ENCODE measurements around the gene DGCR2.
"Not testable (repeated sequence)": the region's sequence is repeated elsewhere in the genome, so short reads cannot be mapped to it uniquely, and the experiment has no call there.

Gene DGCR2

DNA sequence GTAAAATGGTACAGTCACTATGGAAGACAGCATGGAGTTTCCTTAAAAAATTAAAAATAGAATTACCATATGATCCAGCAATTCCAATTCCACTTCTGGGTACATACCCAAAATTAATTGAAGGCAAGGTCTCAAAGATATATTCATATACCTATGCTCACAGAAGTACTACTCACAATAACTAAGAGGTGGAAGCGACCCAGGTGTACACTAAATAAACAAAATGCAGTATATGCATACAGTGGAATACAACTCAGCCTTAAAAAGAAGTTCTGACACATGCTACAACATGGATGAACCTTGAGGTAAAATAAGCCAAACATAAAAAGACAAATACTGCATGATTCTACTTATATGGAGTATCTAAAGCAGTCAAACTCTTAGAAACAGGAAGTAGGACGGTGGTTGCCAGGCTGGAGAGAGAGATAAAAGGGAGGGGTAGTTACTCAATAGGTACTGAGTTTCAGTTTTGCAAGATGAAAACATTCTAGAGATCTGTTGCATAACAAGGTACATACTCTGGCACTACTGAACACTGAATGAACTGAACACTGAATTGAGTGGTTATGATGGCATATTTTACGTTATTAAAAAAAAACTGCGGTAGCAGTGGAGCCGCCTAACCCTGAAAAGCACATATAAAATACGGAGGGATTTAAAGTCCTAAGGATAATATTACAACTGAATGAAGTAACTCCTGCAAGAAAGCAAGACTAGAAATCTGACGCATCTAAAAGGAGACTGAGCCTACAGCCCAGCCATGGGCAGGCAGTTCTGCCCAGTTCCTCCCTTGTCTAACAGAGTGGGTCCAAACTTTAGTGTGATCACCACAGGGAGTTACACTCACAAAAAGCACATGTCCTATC lies 12.8 kb downstream of the DGCR2 start:
- DNase-seq: no peak
- peak; percentile 79 for ATAC-seq

DNA sequence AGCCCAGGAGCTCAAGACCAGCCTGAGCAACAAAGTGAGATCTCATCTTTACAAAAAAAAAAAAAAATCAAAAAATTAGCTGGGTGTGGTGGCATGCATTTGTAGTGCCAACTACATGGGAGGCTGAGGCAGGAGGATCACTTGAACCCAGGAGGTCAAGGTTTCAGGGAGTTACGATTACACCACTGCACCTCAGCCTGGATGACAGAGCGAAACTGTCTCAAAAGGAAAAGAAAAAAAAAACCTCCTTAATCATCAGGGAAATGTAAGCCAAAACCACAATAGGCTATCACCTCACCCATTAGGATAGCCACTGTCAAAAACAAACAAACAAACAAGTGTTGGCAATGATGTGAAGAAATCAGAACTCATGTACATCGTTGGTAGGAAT lies 13.4 kb downstream of the DGCR2 start:
- ATAC-seq (no peak), DNase-seq (no peak)

DNA sequence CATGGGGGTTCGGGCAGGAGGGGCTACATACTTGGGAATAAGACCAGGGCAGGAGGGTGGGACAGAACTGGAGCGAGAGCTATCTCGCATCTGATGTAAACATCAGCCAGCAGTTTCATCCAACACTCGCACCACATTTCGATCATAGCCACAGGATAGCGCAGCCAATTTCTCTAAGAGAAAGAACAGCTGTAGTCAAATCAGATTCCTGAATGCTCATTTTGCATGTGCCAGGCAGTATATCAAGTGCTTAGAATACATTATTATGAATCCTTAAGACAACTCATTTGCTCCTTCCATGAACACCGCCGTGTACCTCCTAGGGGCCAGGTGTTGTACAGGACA lies 14.5 kb downstream of the DGCR2 start:
- ATAC-seq (no peak), DNase-seq (no peak)

DNA sequence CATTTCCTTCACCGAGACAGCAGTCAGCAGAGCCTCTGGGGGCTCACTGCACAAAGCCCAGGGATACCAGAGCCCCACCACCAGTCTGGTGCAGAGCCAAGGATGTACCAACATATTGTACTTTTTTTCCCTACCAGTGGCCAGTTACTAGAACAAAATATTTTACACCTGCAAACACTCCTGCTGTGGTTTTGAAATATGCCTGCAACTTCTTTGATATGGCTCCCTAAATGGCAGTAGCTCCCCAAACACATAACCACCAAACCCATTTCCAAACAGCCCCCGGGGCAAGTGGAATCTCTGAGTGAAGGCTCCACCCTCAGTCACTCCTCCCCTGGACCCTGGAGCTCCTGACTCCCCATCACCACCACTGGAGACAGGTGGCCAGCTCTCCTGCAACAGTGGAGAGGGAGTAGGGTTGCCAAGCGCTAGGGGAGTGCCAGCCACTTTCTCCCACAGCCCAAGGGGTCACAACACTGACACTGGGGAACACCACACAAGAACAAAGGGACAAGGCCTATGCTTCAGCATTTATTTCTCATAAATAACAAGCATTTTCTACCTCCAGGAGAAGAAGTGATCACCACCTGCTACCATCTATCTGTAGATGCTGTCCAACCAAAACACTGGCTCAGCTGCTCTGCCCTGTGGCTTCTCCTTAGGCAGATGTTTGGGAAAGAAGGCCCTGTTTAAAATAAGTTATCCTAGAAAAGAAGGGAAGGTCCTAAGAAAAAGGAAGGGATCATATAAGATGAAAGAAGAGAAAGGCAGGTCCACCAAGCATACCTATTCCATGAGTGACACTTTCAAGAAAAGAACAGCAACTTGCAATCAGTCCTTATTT lies 15.1 kb downstream of the DGCR2 start:
- ATAC-seq (peak; percentile 34), DNase-seq (no peak)

DNA sequence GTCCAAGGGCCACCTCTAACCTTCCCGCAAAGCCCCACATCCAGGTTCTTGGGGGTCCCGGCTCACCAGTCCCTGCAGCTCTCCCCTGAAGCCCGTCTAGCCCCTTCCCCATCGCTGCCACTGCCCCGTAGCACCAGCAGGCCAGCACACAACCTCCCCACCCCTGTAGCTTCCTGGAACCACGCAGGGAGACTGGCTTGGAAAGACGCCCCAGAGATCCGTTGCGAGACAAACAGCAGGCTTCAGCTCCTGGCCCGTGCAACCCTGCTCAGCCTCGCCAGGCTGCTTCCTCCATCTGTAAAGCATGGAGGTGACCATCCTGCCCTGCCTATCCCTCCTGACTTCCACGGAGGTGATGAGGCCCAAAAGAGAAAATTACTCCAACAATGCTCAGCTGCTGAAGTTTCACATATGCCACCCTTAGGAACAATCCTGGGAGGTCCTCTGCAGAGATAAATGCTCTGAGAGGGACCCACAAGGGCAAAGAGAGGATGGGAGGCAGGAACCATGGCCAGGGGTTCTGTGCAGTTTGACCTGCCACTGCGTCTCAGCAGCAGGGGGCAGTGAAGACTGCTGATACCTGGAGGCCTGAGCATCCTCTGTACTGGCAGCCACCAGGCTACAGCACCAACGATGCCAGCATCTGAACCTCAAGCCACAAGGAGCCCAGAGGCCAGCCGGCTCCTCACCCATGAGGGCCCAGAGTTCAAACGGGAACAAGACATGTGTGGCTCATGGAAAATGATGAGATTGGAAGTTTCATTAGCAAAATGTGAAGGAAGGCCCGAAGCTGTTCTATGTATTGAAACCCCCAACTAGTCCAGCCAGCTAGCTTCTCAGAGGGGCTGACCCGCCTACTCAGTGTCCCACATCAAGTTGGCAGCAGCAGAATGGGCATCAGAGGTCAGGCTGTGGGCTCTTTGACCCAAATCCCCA lies 16.1 kb downstream of the DGCR2 start:
- peak; percentile 54 for ATAC-seq

DNA sequence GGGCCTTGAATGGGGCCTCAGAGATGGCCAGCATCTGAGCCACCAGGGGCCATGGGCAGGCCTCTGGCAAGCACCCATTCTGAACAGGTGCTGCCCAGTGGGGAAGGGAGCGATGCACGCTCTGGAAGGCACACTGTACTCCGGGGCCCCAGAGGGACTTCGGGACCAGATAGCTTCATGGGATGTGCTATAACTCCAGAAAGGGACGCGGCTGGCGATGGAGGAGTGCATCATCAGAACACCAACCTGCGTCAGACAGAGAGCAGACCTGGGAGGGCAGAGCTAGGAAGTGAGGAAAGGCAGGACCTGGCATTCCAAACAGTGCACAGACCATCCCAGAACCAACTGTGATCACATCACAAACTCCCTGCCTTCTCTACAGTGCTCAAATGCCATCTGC lies 16.8 kb downstream of the DGCR2 start:
- ATAC-seq: no peak
- DNase-seq: no peak

More for the DNA sequence above, 16.1 kb downstream of the DGCR2 start:
- DNase-seq: peak; percentile 30

DNA sequence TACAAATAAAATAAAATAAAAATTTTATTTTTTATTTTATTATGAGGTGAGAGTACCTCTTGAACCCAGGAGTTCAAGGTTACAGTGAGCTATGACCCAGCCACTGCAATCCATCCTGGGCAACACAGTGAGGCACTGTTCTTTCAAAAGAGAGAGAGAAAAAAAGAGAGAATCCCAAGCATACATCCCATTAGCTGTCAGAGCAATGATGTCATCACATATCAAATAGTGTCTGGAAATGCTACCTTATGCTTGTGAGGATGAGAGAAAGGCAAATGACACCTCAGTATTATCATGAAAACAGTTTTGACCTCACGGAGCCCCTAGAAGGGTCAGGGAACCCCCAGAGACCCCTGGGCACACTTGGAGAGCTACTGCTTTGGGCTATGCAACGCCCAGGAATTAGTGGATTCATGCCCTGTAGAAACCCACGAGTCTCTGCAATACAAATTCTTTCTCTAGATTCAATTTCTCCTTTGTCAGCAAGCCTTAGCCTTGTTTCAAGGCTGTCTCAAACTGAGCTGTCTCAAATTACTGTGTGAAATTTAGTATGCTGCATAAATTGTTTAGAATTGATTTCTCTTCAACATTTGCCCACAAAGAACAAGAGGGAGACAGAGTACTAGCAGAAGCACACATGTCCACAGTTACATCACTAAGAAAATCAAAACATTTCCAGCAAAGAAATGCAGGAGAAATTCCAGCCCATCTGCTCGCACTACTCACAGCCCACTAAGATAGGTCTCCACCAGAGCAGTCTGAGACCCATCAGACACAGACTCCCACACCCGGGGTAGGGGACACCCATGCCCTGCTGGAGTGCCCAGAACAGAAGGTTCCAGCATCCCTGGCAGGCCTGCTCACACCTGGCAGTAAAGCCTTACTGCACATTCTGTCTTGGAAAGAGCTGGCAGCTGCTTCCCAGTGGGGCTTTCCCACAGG lies 18.1 kb downstream of the DGCR2 start:
- ATAC-seq (no peak), DNase-seq (no peak)

DNA sequence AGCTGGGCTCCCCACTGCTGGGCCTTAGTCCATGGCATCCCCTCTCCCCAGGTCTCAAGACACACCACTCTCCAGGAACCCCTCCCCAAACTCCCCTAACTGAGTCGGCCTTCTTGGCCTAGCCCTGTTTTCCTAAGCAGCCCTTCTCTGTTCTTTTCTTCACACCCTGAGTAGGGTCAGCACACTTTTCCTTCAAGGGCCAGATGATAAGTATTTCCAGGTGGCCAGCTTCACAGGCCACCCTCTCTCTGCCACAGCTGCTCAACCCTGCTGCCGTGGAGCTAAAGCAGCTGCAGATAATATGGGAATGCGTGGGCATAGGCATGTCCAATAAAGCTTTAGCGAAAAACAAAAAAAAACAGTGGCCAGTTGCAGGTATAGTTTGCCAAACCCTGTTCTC lies 24.1 kb downstream of the DGCR2 start:
- ATAC-seq (no peak), DNase-seq (no peak)

DNA sequence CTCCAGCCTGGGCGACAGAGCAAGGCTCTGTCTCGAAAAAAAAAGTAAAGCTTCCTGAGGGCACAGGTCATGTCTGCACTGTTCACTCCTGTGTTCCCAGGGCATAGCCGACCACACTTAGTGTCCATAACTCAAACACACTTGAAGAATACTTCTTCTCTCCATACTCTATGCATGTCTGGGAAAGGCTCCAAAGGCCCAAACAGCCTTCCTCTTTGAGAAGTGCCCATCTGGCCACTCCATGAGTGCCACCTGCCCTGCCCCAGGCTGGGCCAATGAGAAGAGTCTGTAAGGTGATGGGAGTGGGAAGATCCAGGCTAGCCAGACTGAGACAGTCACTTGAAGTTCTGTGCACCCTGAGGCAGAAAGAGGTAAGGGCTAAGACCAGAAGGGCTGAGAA lies 24.7 kb downstream of the DGCR2 start:
- DNase-seq (no peak), ATAC-seq (no peak)

DNA sequence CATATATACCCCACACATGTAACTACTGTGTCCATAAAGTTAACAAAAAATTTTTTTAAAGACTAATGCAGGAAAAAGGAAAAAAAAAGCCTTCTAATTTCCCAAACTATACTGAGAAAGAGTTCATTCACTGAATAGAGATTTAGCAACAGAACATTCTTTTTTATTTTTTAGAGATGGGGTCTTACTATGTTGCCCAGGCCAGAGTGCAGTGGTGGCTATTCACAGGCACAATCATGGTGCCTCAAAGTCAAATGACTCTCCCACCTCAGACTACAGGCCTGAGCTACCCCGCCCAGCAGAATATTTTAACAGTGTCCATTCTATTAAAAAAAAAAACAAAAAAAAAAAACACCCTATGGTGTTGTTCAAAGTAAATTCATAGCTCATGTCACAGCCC lies 25.7 kb downstream of the DGCR2 start:
- DNase-seq: no peak
- ATAC-seq: no peak

DNA sequence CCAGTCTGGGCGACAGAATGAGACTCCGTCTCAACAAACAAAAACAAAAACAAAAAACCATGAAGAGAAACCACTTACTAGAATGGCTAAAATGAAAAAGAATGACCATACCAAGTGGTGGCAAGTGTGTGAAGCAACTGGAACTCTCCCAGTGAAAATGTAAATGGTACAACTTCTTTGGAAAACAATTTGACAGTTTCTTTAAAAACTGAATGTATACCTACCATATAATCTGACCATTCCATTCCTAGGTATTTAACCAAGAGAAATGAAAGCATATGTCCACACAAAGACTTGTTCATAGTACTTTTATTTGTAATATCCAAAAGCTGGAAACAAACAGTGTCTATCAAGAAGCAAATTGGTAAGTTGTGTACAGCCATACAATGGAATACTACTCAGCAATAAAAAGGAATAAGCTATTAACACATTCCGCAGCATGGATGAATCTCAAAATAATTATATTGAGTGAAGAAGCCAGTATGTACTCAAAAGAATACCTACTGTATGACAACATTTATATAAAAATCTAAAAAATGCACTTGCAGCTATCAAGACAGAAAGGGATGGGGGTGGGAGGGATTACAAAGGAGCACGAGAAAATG lies 27.7 kb downstream of the DGCR2 start:
- DNase-seq (no peak), ATAC-seq (no peak)

DNA sequence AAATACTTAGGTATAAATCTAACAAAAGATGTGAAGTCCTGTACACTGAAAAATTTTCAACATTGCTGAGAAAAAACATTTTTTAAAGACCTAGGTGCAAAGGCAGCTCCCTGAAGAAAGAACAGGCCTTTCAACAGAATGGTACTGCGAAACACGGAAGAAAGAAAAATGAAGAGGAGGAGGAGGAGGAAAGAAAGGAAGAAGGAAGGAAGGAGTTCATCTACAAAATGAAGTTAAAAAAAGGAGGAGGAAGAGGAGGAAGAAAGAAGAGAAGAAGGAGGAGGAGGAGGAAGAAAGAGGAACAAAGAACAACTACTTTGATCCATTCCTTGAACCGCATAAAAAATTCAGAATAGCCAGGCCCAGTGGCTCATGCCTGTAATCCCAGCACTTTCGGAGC lies 29.5 kb downstream of the DGCR2 start:
- DNase-seq (no peak), ATAC-seq (no peak)

DNA sequence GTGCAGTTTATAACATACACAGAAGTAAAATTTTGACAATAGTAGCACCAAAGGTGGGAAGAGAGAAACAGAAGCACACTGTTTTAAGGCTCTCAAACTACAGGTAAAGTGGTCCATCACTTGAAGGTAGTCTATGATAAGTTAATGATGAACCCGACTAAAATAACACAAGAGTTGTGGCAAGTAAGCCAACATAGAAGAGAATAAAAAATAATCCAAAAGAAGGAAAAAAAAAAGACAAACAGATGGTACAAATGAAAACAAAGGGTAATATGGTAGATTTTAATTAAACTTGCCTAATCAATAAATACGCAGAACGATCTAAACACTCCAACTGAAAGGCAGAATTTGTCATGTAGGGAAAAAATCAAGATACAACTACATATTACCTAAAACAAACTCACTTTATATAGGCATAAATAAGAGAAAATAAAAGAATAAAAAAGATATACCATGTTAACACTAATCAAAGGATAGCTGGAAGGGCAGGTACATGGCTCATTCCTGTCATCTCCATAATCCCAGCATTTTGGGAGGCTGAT lies 31.6 kb downstream of the DGCR2 start:
- ATAC-seq (no peak), DNase-seq (no peak)

DNA sequence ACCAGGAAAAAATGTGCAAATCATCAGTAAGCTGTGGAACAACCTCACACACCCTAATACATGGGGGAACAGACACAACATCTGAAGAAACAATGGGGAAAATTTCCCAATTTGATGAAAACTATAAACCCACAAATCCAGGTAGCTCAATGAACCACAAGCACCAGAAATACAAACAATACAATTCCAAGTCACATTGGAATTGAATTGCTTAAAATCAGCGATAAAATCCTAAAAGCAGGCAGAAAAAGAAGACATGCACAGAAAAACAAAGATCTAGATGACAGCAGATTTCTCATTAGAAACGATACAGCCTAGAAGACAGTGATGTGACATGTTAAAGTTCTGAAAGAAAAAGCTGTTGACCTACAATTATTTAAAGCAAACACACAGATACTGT lies 32.0 kb downstream of the DGCR2 start:
- ATAC-seq: no peak
- no peak for DNase-seq

DNA sequence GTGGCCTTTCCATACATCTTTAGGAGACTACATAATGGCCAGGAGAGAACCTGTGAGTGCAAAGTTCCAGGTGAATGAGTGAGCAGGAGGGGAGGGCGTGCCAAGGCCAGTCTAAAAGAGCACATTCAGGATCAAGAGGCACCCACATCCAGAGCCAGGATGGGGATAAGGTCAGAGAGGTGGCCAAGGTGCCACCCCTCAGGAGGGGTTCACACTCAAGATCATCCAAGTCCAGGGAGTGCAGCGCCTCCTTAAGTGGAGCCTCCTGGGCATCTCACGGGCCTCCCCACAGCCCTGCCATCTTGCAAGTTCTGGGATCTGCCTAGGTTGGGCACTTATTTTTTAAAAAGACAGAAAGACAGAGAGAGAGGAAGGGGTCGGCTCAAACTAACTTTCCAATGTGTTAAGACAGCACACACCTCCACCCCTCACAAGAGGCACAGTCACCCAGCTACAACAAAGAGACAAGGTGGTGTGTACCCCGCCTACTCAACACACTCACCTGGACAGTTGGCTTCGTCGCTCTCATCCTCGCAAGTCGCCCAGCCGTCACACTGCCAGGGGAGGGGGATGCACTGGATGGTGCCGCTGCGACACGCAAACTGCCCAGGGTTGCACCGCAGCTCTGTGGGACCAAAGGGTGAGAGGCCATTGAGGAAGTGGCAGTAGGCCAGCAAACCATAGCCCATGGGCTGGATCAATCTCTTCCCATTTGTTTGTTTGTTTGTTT lies 33.2 kb downstream of the DGCR2 start:
- DNase-seq (no peak), ATAC-seq (no peak)

DNA sequence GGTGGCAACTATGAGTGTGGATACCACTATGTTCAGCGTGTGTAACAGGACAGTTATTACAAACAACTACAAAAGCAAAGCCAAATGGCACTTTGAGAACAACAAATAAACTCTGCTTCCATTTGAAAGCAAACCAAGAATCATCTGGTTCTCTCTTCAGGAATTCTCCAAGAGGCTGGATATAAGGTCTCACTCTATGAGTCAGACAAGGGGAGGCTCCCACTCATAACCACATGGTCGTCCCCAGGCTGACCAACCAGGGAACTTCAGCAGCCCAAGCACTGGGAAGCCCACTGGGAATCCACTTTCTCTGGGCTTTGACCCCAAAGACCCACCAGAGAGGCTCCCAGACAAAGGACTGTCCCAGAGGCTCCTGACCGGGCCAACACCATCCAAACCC lies 35.3 kb downstream of the DGCR2 start:
- DNase-seq (no peak), ATAC-seq (no peak)

DNA sequence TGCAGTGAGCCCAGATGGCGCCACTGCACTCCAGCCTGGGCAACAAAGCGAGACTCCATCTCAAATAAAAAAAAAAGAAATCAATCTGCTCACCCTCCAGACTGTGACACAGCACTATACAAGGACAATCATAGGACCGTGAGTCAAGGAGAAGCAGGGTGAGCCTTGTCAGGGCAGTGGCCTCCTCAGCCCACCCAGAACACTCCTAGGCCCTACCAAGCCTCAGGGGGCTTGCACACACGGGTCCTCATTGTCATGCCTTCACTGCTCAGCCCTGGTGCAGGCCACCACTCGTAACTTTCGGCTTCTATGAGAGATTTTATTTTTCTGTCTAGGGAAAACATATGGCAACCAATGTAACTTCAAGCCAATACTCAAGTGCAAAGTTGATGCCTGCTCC lies 35.8 kb downstream of the DGCR2 start:
- DNase-seq: no peak
- ATAC-seq: no peak

DNA sequence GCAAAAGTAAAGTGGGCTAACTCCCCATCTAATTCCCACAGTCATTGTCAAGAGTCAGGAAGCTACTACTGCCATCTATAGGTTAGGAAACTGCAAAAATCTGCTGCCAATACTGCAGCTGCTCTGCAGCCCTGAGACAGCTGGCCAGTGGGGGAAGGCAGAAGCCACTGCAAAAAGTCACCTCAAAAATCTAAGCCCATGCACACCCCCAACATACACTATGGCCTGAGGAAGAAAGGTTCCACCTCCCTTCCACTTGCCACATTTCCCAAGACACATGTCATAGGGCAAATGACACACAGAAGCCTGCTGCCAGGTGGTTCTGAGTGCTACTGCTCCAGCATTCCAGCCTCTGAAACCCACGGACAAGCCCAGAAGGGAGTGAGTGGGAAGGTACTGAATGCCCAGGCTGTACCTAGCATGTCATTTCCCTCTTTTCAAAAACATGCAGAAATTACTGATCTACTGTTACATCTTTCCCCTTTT lies 36.9 kb downstream of the DGCR2 start:
- no peak for ATAC-seq
- DNase-seq: no peak

DNA sequence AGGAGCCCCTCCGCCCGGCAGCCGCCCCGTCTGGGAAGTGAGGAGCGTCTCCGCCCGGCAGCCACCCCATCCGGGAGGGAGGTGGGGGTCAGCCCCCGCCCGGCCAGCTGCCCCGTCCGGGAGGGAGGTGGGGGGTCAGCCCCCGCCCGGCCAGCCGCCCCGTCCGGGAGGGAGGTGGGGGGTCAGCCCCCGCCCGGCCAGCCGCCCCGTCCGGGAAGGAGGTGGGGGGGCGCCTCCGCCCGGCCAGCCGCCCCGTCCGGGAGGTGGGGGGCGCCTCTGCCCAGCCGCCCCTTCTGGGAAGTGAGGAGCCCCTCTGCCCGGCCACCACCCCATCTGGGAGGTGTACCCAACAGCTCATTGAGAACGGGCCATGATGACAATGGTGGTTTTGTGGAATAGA lies 37.6 kb downstream of the DGCR2 start:
- DNase-seq, ATAC-seq: not testable (repeated sequence)

DNA sequence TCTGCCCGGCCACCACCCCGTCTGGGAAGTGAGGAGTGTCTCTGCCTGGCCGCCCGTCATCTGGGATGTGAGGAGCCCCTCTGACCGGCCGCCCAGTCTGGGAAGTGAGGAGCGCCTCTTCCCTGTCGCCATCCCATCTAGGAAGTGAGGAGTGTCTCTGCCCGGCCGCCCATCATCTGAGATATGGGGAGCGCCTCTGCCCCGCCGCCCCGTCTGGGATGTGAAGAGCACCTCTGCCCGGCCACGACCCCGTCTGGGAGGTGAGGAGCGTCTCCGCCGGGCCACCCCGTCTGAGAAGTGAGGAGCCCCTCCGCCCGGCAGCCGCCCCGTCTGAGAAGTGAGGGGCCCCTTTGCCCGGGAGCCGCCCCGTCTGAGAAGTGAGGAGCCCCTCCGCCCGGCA lies 38.1 kb downstream of the DGCR2 start:
- ATAC-seq, DNase-seq: not testable (repeated sequence)

Data from stimulated activated naive CD8-positive, alpha-beta T cell treated with anti-CD3 and anti-CD28 coated beads, Interleukin-15, Interleukin-2, amounts not matched to agents 100 U/mL and 50 U/mL, for 24 hours (primary cell).